GM19043 (cell line): ENCODE data around the gene HK1.
"Not testable (repeated sequence)": the region's sequence is repeated elsewhere in the genome, so short reads cannot be mapped to it uniquely, and the experiment has no call there.

ENCODE experiments used
- ATAC-seq: cut with Tn5 transposase; IDR thresholded peaks from one replicate; pipeline ENCODE4 v1.9.1; 2021; ENCODE audit warnings: low read depth; ENCODE audit not compliant: unreplicated experiment

HK1 gene

GRCh38 chr10:69253171-69253570 lies 25.1 kb upstream of the HK1 start:
- ATAC-seq: no peak

- no peak for ATAC-seq
Observed at GRCh38 chr10:69254877-69255276, 23.4 kb upstream of the HK1 start.

GRCh38 chr10:69259547-69260243 lies 18.6 kb upstream of the HK1 start:
- ATAC-seq: no peak

- no peak for ATAC-seq
Observed at GRCh38 chr10:69261184-69261583, 17.1 kb upstream of the HK1 start.

- no peak for ATAC-seq
Observed at GRCh38 chr10:69262292-69262751, 16.0 kb upstream of the HK1 start.

- no peak for ATAC-seq
Observed at GRCh38 chr10:69265521-69265920, 12.8 kb upstream of the HK1 start.

GRCh38 chr10:69268761-69269416 lies 9.4 kb upstream of the HK1 start:
- ATAC-seq: no peak

GRCh38 chr10:69269761-69270160 lies 8.5 kb upstream of the HK1 start:
- ATAC-seq: no peak

GRCh38 chr10:69270990-69271389 lies 7.3 kb upstream of the HK1 start:
- ATAC-seq: no peak

- ATAC-seq: no peak
Observed at GRCh38 chr10:69272624-69273023, 5.7 kb upstream of the HK1 start.

- no peak for ATAC-seq
Observed at GRCh38 chr10:69275444-69275843, 2.9 kb upstream of the HK1 start.

- no peak for ATAC-seq
Observed at GRCh38 chr10:69276503-69276902, 1.8 kb upstream of the HK1 start.

- no peak for ATAC-seq
Observed at GRCh38 chr10:69279110-69279509, 814 bp downstream of the HK1 start.

- ATAC-seq: no peak
Observed at GRCh38 chr10:69281507-69282413, 3.5 kb downstream of the HK1 start.

- ATAC-seq: not testable (repeated sequence)
Observed at GRCh38 chr10:69284402-69284801, 6.1 kb downstream of the HK1 start.

- no peak for ATAC-seq
Observed at GRCh38 chr10:69285699-69286098, 7.4 kb downstream of the HK1 start.

GRCh38 chr10:69287181-69287580 lies 8.9 kb downstream of the HK1 start:
- ATAC-seq: no peak

GRCh38 chr10:69290993-69291392 lies 12.7 kb downstream of the HK1 start:
- no peak for ATAC-seq

- ATAC-seq: no peak
Observed at GRCh38 chr10:69292459-69292858, 14.2 kb downstream of the HK1 start.

GRCh38 chr10:69295027-69295636 lies 16.8 kb downstream of the HK1 start:
- no peak for ATAC-seq

GRCh38 chr10:69303632-69304051 lies 25.3 kb downstream of the HK1 start:
- ATAC-seq: no peak
